A549 (cell line): ENCODE results near the gene NIM1K. TPM values are rescaled to one million over a fixed set of nuclear protein-coding genes. Genes with fewer than 3 reads are reported as not detected.

Source experiments
- ATAC-seq, 2 experiments: fragments of 200-7000 bp in 1 of 2; fragments of >200 bp in 1 of 2; cut with Nextera tagmentation in 1 of 2; cut with Tn5 transposase in 1 of 2; 3 replicates each; pipeline versions ENCODE4 v1.8.0 to v1.9.1; 2018 to 2020; ENCODE audit warnings: mild to moderate bottlenecking in 1 of 2, moderate library complexity in 1 of 2
- CTCF ChIA-PET: fragments of 300-600 bp; sonication (Branson Sonifier 250); formaldehyde crosslinking; extraction: SDS; loops from one replicate; lab custom pipeline; 2021; ENCODE audit warnings: antibody characterized with exemption, inconsistent platforms; lab: Yijun Ruan, JAX
- POLR2A ChIA-PET: fragments of 350-600 bp; formaldehyde crosslinking; extraction: SDS; loops from one replicate; lab custom pipeline; 2021; ENCODE audit warnings: antibody characterized with exemption, inconsistent platforms; lab: Yijun Ruan, JAX
- DNase-seq, 2 experiments: peaks; one replicate each; pipeline versions ENCODE4 v3.0.0 to v3.0.0-alpha.2; 2011 to 2016; ENCODE audit warnings: low read depth in 1 of 2, low spot score in 1 of 2
- FAIRE-seq: peaks from 2 replicates; lab custom pipeline; 2011; peaks lifted over from hg19 to GRCh38; lab: Jason Lieb, UNC
- H3K27ac ChIP-seq, 2 experiments: fragments of >200 bp; sonication (Bioruptor Twin); formaldehyde crosslinking; 3 replicates each; pipeline ENCODE4 v1.5.1; 2016 to 2017
- H3K4me1 ChIP-seq: fragments of >200 bp; sonication (Bioruptor Twin); formaldehyde crosslinking; 3 replicates; pipeline ENCODE4 v1.6.1; 2016
- H3K4me2 ChIP-seq: fragments of >200 bp; sonication (Bioruptor Twin); formaldehyde crosslinking; 3 replicates; pipeline ENCODE4 v1.6.1; 2016
- H3K4me3 ChIP-seq: fragments of >200 bp; sonication (Bioruptor Twin); formaldehyde crosslinking; 3 replicates; pipeline ENCODE4 v1.5.1; 2016
- H3K9me3 ChIP-seq: fragments of >200 bp; sonication (Bioruptor Twin); formaldehyde crosslinking; 3 replicates; pipeline ENCODE4 v1.6.1; 2016
- CBX8 ChIP-seq: fragments of 200-600 bp; sonication (generic); IDR thresholded peaks from 2 replicates; pipeline ENCODE4 v1.6.1; 2016
- CEBPB ChIP-seq, 2 experiments: fragments of >200 bp in 1 of 2; sonication (Bioruptor Twin) in 1 of 2; formaldehyde crosslinking in 1 of 2; IDR thresholded peaks; 2 replicates each; pipeline ENCODE4 v1.6.1; 2012 to 2016
- CHD2 ChIP-seq: fragments of 150-350 bp; IDR thresholded peaks from 2 replicates; pipeline ENCODE4 v1.6.1; 2014; ENCODE audit warnings: low read length; ENCODE audit not compliant: partially characterized antibody
- CTCF ChIP-seq: fragments of >200 bp; sonication (Bioruptor Twin); formaldehyde crosslinking; IDR thresholded peaks from 3 replicates; pipeline ENCODE4 v1.5.1; 2016
- HDAC2 ChIP-seq: fragments of 200-600 bp; sonication (generic); IDR thresholded peaks from 2 replicates; pipeline ENCODE4 v1.6.1; 2016
- HOXA7 ChIP-seq: fragments of 250-450 bp; sonication (Bioruptor Pico); IDR thresholded peaks from 2 replicates; pipeline ENCODE4 v1.5.0; 2020; ENCODE audit warnings: mild to moderate bottlenecking, moderate library complexity
- HOXB13 ChIP-seq: fragments of 250-450 bp; sonication (Bioruptor Pico); IDR thresholded peaks from 2 replicates; pipeline ENCODE4 v1.5.0; 2020; ENCODE audit warnings: low read depth, mild to moderate bottlenecking, moderate library complexity
- MYC ChIP-seq: IDR thresholded peaks from 2 replicates; pipeline ENCODE4 v1.6.1; 2012; ENCODE audit warnings: mild to moderate bottlenecking, inconsistent platforms, low read length, improper control_type of control experiment, borderline replicate concordance
- PHF8 ChIP-seq: fragments of 200-600 bp; sonication (generic); IDR thresholded peaks from 2 replicates; pipeline ENCODE4 v1.6.1; 2016; ENCODE audit warnings: low read depth, mild to moderate bottlenecking, antibody characterized with exemption, moderate library complexity, borderline replicate concordance
- POLR2AphosphoS2 ChIP-seq: conservative IDR thresholded peaks from 2 replicates; pipeline ENCODE4 v1.6.1; 2012; ENCODE audit warnings: low read length, improper control_type of control experiment, inconsistent platforms
- RARB ChIP-seq: fragments of 250-450 bp; sonication (Bioruptor Pico); IDR thresholded peaks from 2 replicates; pipeline ENCODE4 v1.8.0; 2021; ENCODE audit warnings: mild to moderate bottlenecking, moderate library complexity
- RFX5 ChIP-seq: fragments of 450-650 bp; IDR thresholded peaks from 2 replicates; pipeline ENCODE4 v1.7.1; 2014; ENCODE audit warnings: antibody characterized with exemption, mild to moderate bottlenecking, moderate library complexity
- WGBS: methylation state at CpG from one replicate; pipeline ENCODE4 v1.1.6; 2017; ENCODE audit errors: missing lambda C conversion rate; 5-methylcytosine and 5-hydroxymethylcytosine counted together
- polyA plus RNA-seq, 4 experiments: library from polyadenylated mRNA; depleted of rRNA in 3 of 4; stranded (reverse); fragments of >200 nt; fragmentation: RNase III in 1 of 4; extraction: RNeasy Plus Mini Kit Qiagen cat#74134 plus additional on column Dnase treatment in 1 of 4; gene quantifications; 2 replicates in 3 of 4; 3 replicates in 1 of 4; pipeline ENCODE4 v1.2.3, GENCODE V29; 2011 to 2017
- TF ChIP-seq, protein P1 (sequence below): fragments of 200-600 bp; sonication (generic); IDR thresholded peaks from 2 replicates; pipeline ENCODE4 v1.6.1; 2016; ENCODE audit warnings: antibody characterized with exemption, mild to moderate bottlenecking, moderate library complexity
- TF ChIP-seq, protein P2 (sequence below): fragments of 450-650 bp; IDR thresholded peaks from 2 replicates; pipeline ENCODE4 v1.6.1; 2014; ENCODE audit warnings: antibody characterized with exemption
- TF ChIP-seq, protein P3 (sequence below): IDR thresholded peaks from 2 replicates; pipeline ENCODE4 v1.6.1; 2012

The NIM1K gene
- polyA plus RNA-seq, 2 of the 4 experiments (the other 2 are of a cell fraction), result 0.06 to 0.23 TPM

DNA sequence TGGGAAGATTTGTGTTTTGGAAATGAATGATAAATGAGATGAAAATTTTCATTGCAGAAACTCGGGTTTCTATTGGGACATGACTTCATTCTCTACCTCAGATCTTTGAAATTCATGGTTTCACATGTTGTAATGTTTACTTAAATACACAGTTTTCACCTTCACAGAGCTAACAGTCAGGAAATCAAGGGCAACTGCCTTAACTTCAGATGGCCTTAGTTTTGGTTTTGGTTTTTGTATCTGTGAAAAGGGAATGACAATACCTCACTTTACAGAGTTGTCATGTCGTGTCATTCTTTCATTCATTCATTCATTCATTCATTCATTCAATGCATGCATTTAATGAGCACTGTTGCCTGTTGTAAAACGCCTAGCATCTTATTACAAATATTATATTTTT lies 41.9 kb downstream of the NIM1K start (continued):
- TF ChIP-seq, protein P1, sequence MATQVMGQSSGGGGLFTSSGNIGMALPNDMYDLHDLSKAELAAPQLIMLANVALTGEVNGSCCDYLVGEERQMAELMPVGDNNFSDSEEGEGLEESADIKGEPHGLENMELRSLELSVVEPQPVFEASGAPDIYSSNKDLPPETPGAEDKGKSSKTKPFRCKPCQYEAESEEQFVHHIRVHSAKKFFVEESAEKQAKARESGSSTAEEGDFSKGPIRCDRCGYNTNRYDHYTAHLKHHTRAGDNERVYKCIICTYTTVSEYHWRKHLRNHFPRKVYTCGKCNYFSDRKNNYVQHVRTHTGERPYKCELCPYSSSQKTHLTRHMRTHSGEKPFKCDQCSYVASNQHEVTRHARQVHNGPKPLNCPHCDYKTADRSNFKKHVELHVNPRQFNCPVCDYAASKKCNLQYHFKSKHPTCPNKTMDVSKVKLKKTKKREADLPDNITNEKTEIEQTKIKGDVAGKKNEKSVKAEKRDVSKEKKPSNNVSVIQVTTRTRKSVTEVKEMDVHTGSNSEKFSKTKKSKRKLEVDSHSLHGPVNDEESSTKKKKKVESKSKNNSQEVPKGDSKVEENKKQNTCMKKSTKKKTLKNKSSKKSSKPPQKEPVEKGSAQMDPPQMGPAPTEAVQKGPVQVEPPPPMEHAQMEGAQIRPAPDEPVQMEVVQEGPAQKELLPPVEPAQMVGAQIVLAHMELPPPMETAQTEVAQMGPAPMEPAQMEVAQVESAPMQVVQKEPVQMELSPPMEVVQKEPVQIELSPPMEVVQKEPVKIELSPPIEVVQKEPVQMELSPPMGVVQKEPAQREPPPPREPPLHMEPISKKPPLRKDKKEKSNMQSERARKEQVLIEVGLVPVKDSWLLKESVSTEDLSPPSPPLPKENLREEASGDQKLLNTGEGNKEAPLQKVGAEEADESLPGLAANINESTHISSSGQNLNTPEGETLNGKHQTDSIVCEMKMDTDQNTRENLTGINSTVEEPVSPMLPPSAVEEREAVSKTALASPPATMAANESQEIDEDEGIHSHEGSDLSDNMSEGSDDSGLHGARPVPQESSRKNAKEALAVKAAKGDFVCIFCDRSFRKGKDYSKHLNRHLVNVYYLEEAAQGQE, result no peak
- TF ChIP-seq POLR2AphosphoS2, result no peak

DNA sequence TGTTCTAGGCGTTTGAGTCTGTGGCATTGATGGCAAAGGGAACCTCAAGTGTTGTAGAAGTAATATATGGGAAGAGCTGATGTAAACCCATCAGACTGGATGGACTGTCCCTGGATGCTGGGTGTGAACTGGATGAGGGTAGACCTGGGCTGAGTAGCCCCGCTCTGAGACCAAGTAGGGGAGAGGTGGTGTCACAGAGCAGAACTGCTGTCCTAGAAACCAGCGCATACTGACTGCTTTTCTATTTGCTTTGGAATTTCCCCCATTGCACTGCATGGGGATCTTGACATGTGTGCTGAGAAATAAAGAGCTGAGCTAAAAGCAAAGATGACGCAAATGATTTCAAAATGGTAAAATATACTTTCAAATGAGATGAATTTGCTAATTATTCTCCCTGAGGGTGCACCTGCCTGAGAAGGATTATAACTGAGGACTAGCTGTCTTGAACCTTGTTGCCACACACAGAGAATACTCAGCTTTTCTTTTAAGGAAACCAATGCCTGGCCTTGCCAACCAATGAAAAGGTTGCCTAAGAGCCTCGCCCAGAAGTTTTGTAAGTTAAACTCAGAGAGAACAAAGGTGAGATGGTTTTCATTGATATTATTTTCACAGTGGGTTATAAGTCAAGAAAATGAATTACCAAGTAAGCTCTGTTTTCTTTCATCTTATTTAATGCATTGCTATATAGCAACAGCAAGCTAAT lies 44.8 kb downstream of the NIM1K start:
- Histone ChIP-seq H3K4me3 (no peak overlapping the region), H3K4me1 (no peaks in the 10 kb centered on the region), H3K27ac (no peak overlapping the region), H3K9me3 (no peaks in the 10 kb centered on the region), H3K4me2 (no peak overlapping the region)
- FAIRE-seq, result no peak
- ChIA-PET POLR2A (interaction anchor here (1.1 kb wide), 1 partner anchor 77 kb away, joined by 3 read pairs; the partner anchor contains the start of gene HMGCS1), CTCF (interaction anchor here (0.6 to 2.2 kb wide), 8 partner anchors 10 to 248 kb away, joined by 3 to 13 read pairs (median 4); partner anchors contain the start of gene TMEM267)
- no peak for TF ChIP-seq RARB (CRISPR knock-in tag)
- WGBS, result 53% methylated on average over 5 of the region's 5 CpGs
- DNase-seq, result no peak
- ATAC-seq, result no peak; a peak in 1 of 6 replicates

DNA sequence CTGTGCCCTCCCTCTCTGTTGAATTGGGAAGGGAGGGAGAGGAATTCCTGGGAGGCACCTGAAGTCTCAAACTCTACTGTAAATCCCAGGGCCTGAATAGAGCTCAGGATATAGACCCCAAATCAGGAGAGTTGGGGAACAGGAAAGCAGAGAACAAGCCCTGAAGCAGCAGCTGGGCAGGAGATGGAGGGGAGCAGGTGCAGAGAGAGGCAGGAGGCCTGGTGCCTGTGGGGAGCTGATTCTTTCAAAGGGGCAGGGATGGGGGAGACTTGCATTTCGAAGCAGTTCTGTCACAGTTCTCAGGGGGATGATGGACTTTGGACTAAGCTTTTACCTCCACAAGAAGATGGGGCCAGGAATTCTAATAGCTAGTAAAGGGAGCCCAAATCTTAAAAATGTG lies 50.2 kb downstream of the NIM1K start:
- H3K9me3 ChIP-seq, result no peaks in the 10 kb centered on the region
- no peak for FAIRE-seq
- ChIA-PET POLR2A (no interaction called here), CTCF (interaction anchor here (0.9 to 1.4 kb wide), 2 partner anchors 147 to 242 kb away, joined by 3 to 7 read pairs; no protein-coding TSS in a partner anchor)
- no peak overlapping the region for H3K27ac ChIP-seq
- ATAC-seq, result no peak
- TF ChIP-seq, protein P1, result no peak
- no peak for TF ChIP-seq PHF8
- no peak for TF ChIP-seq MYC
- TF ChIP-seq HDAC2, result no peak
- TF ChIP-seq HOXA7 (CRISPR knock-in tag), result no peak
- TF ChIP-seq CBX8, result no peak
- TF ChIP-seq, protein P2, sequence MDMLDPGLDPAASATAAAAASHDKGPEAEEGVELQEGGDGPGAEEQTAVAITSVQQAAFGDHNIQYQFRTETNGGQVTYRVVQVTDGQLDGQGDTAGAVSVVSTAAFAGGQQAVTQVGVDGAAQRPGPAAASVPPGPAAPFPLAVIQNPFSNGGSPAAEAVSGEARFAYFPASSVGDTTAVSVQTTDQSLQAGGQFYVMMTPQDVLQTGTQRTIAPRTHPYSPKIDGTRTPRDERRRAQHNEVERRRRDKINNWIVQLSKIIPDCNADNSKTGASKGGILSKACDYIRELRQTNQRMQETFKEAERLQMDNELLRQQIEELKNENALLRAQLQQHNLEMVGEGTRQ, result no peak
- TF ChIP-seq CEBPB (IDR thresholded peaks at IDR 0.05), result no peak
- no peak for TF ChIP-seq RFX5
- TF ChIP-seq CTCF, result no peak
- no peak for TF ChIP-seq CHD2
- no peak for TF ChIP-seq HOXB13 (CRISPR knock-in tag)
- TF ChIP-seq, protein P3, sequence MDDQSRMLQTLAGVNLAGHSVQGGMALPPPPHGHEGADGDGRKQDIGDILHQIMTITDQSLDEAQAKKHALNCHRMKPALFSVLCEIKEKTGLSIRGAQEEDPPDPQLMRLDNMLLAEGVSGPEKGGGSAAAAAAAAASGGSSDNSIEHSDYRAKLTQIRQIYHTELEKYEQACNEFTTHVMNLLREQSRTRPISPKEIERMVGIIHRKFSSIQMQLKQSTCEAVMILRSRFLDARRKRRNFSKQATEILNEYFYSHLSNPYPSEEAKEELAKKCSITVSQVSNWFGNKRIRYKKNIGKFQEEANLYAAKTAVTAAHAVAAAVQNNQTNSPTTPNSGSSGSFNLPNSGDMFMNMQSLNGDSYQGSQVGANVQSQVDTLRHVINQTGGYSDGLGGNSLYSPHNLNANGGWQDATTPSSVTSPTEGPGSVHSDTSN, result no peak
- H3K4me2 ChIP-seq, result no peak overlapping the region
- no peak overlapping the region for H3K4me3 ChIP-seq
- 0% methylated on average over 1 of the region's 1 CpG for WGBS
- no peak for DNase-seq
- H3K4me1 ChIP-seq, result no peaks in the 10 kb centered on the region
